HG02938 (cell line): ENCODE results near the gene KLHL21.
"Not testable (repeated sequence)": the region's sequence is repeated elsewhere in the genome, so short reads cannot be mapped to it uniquely, and the experiment has no call there.

ENCODE experiments used
- ATAC-seq: cut with Tn5 transposase; IDR thresholded peaks from one replicate; pipeline ENCODE4 v1.9.1; 2021; ENCODE audit warnings: mild to moderate bottlenecking, moderate library complexity; ENCODE audit not compliant: unreplicated experiment

The KLHL21 gene

DNA sequence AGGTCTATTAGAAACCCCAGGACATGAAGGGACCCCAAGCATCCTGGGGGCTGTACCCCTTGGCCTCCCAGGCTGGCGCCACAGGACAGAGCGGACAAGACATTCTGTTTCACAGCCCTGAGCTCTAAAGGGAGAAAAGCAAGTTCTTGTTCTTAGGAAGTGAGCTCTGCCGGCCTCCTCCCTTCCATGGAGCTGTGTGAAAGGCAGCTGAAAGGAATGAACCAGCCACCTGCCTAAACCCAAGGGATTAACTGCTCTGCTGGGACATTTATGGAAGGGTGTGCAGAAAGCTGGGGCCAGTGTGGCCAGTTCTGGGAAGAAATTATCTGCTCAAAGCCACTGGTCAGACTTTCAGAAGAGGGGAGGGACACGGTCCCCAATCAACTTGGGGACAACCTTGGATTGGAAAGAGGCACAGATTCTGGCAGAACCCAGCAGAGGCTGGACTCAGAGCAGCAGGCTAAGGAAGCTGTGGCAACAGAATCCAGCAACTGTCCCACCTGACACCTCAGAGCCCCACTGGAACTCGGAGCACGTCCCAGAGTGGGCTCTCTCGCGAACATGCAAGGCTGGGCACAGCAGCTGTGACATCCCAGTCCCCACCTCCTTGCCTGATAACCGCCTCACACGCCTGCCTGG is 2.1 kb downstream of the KLHL21 start:
- ATAC-seq = no peak

DNA sequence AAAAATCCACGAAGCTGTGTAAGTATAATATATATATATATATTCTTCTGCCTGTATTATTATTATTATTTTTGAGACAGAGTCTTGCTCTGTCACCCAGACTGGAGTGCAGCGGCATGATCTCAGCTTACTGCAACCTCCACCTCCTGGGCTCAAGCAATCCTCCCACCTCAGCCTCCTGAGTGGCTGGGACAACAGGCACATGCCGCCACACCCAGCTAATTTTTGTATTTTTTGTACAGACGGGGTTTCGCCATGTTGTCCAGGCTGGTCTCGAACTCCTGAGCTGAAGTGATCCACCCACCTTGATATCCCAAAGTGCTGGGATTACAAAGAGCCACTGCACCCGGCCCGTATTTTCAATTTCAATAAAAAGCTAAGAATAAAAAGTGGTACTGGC is 2.7 kb downstream of the KLHL21 start:
- not testable (repeated sequence) for ATAC-seq

DNA sequence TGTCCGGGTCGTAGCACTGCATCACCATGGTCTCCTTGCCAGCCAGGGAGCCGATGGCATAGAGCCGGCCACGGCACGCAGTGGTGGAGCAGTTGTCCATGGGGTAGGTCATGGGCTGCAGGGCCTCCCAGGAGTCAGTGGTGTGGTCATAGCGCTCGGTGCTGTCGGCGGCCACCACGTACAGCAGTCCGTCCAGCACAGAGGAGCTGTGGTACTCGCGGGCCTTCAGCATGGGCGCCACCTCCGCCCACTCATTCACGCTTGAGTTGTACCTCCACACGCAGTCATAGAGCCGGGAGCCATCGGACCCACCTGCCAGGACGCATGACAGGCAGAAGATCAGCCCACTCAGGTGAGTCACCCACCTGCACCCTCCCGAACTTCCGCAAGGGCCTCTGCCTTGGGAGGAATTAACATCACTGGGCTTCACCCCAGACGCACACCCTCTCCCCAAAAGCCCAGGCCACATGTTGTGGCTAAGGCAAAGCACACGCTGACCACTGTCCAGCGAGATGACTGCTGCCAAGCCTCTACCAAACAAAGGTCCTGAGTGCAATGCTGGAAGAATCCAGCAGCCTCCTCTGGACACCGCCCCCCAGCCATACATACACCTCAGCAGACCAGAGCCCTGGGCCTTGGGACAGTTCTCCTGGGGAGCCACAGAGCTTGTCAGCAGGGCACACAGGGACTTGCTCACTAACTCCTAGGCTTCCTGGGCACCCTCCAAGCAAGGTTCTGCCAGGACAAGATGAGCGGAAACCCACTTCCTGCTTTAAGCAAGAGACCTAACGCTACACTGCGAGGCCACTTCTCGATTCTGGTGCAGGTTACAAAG is 3.3 kb downstream of the KLHL21 start:
- ATAC-seq = no peak

DNA sequence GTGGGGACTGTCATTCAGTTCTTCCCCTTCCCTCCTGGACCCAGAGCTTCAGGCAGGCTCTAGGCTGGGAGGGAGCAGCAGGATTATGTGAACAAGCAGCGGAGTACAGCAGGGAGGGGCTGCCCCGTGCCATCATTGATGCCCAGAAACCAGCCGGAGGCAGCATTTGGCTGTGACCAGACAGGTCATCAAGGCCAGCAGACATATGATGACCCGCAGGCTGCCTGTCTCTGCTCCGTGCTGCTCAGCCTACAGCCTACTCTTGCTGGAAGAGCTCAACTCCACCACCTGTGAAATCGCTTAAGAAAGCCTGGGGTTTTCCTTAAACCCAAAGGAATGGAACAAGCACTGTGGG is 4.9 kb downstream of the KLHL21 start:
- ATAC-seq = no peak

DNA sequence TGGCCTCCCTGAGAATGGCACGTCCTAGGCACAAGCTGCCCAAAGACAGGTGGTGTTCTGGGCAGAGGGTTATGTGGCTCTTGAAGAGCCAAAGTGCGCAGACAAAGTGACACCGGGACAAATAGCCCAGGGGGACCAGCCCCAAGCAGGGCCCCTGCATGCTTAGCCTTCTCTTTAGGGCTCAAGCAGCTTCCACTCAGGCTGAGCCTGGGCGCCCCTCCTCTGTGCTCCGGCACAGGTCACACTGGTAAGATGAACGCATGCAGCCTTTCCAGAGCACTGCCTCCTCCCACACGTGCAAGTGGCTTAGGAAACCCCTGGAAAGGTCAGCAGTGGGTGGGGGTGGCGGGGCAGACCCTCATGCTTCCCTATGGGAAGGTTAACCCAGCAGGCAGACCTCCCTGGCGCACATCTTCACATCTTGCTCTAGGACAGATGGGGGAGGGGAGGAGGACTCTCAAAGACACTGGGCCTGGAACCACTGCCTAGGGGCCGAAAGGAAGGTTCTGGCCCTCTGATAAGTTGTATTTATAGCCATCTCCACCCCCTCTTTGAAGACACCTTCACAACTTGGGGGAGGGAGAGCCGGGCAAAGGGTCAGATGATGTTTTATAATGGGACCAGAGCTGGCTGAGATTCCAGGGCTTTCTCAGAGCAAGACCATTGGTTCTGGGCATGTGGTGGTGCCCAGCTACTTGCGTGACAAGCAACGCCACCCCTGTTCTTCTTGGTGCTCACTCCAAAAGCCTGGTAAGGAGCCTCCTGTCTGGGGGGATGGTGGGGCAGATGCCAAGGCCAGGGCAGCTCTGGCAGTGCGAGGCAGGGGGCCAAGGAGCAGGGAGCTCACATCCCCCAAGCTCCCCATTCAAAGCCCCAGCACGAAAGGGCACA is 5.5 kb downstream of the KLHL21 start:
- no peak for ATAC-seq

DNA sequence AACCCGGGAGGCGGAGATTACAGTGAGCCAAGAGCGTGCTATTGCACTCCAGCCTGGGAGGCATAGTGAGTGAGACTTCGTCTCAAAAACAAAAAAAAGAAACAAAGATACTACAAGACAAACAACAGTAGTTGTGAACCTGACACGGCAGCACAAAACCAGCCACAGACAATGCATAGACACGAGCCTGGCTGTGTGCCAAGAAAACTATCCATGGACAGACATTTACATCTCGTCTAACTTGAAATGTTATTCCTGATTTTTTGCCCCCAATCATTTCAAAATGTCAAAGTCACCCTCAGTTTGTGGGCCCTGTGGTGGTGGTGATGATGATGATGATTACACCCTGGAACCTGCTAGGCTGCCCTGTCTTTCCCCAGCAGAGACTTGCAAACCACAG is 6.3 kb downstream of the KLHL21 start:
- no peak for ATAC-seq

DNA sequence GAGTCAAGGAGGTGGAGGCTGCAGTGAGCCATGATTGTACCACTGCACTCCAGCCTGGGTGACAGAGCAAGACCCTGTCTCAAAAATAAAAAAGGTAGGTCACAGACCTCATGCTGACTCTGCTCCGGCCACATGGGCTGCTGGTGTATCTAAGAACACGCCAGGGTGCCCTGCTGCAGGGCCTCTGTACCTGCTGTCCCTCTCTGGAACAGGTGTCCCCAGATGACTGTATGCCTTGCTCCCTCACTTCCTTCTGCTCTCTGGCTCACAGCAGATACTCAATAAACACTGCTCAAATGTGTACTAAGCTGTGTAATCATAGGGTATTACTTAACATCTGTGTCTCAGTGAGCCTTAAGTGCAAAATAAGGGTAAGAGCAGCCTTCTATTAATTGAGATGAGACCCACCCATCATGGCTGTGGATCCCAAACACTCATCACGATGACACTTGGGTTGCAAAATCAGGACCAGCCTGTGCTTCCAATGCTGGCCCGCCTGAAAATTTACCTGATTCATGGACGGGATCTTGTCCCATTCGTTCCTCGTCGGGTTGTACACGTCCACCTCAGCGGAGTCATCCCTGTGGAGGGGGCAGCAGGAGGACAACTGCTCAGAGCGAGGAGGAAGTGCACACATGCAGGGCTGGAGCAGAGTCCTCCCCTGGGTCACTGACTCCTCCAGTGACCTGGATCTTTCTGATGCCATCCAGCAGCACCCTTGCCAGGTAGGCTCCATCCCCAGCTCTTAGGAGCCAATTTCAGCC is 7.5 kb downstream of the KLHL21 start:
- ATAC-seq = no peak

DNA sequence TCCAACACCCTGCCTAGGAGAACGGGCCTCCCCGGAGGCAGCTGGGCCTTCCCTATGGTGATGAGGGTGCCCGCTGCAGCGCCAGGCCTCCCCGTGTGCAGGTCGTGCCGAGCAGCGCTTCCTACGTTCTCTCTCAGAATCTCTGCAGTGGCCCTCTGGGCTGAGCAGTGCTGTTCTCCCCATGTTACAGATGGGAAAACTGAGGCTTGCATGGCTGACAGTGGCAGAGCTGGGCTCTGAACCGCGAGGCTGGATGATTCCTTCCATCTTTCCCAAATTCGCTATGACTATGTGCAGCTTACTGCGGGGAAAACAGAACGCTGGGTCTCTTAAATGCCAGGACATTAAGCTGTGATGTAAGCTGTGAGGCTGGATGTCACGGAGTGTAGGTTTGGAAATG is 8.9 kb downstream of the KLHL21 start:
- no peak for ATAC-seq

DNA sequence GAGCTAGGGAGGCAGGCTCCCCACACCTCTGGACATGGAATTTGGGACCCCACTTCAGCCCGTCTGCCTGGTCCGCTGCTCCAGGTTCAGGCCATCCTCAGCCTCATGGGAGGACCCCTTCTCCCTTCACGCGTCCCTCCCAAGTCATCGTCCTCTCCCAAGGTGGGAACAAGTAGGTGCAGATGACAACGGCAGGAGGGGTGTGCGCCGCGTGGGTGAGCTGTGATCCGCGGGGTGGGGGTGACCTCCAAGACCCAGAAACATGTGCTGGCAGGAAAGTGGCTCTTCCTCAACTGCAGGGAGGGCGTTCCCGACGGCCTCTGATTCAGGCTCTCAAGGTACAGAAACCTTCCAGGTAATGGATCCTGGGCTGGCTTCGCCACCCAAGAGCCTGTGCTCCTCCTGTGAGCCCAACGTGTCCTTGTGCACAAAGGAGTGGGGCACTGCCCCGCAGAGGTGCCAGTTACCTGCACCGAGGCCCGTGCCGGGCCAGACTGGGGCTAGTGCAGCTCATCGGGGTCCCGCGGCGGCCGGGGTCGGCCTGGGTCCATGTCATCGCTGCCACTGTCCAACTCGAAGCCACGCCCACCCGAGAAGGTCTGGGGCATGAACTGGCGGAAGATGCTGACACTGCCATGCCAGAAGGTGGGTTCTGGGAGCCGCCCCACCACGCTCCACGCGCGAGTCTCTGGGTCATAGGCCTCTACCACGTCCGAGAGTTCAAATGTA is 9.6 kb downstream of the KLHL21 start:
- ATAC-seq = no peak

DNA sequence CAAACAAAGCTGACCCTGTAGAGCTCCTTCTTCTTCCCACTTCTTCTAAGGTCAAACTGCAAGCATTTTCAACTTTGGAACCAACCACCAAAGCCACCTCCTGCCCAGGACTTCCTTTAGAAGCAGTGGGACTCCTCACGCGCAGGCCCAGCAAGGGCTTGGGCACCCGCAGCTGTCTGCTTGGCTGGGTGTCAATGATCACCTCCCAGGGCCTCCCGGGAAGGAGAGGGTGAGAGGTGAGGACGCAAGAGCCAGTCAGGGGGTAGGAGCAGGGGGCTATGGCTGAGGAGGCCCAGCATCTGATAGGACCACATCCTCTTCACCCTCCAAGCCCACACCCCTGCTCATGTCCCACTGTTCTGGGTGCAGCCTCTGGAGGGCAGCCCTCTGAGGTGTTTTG is 10.2 kb downstream of the KLHL21 start:
- no peak for ATAC-seq

DNA sequence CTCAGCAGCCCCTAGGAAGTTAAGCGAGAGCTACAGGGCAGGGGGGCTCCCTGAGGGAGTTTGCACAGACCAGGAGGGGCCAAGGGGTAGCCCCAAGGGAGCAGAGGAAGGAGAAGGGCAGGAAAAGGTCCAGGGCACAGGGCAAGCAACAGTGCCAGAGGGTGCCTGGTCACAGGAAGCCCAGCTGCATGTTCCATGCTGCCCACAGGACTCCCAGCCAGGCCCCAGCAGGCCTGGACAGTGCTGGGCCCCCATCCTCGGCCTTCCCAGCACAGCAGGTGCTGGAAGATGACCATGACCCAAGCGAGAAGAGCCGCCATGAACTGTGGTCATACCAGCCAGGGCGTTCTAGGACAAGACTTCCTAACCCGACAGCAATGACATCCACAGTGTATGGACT is 11.0 kb downstream of the KLHL21 start:
- ATAC-seq = no peak

DNA sequence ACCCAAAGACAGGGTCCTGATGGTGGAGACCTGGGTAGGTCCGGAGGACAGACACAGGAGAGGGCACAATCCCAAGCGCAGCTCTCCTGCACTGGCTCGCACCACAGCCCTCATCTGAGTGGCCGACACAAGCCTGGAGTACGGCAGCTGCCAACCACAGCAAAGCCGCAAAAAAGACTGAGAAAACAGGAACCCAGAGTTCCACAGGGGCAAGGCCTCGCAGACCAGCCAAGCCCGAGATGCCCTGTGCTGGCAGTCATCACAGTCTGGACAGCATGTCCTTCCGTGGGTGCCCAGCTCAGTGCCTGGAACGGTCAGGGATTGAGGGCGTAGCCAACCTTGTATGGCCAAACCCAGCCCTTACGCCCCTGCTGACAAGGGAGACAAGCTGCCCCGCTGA is 11.4 kb downstream of the KLHL21 start:
- no peak for ATAC-seq

DNA sequence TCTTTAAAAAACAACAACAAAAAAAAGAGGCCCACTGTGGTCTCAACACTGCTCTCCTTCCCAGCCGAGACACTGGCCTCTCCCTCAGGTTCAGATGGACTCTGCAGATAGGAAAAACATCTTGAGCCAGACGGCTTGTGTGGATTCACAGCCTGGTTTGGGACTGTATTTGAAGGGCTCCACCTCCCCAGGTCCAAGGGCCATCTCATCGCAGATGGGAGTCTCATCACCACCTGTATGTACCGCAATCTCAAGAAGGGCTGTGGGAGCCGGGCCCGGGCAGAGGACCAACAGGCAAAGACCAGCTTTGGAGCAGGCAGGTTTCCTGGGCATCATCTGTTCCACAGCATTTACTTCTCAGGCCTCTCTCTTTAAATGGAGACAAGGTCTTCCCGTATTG is 12.6 kb downstream of the KLHL21 start:
- no peak for ATAC-seq

DNA sequence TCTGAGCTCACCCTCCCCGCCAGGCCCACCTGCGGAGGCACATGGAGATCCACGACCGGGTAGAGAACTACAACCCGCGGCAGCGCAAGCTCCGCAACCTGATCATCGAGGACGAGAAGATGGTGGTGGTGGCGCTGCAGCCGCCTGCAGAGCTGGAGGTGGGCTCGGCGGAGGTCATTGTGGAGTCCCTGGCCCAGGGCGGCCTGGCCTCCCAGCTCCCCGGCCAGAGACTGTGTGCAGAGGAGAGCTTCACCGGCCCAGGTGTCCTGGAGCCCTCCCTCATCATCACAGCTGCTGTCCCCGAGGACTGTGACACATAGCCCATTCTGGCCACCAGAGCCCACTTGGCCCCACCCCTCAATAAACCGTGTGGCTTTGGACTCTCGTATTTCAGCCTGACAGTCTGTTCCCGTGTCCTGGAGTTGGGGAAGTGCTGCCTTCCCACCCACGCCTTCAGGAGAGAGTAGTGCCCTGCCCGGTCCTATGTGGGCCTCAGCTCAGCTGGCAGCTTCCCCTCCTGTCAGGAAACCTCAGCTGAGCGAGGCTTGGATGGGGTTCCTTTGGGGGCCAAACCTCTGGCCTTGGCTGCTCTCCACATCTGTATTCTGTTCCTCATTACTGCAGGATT is 13.7 kb downstream of the KLHL21 start:
- no peak for ATAC-seq

DNA sequence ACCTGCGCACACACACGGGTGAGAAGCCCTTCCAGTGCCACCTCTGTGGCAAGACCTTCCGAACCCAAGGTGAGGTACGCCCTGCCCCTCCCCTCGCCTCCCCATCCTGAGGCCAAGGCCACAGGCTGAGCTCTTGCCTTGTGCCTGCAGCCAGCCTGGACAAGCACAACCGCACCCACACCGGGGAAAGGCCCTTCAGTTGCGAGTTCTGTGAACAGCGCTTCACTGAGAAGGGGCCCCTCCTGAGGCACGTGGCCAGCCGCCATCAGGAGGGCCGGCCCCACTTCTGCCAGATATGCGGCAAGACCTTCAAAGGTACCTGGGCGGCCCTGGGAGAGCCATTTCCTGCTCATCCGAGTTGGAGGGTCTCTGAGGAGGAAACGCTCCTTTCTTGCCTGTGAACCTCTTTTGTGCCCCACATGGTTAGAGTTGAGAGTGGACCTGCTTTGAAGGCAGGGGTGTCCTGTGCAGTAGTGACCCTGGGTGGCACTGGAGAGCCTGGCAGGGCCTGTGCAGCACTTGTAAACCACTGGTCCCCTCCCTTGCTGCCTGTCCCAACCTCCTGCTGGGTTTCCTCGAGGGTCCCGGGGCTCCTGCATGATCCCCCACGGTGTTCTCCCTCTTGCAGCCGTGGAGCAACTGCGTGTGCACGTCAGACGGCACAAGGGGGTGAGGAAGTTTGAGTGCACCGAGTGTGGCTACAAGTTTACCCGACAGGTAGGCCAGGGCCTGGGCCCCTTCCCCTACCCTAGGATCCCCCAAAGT is 14.4 kb downstream of the KLHL21 start:
- ATAC-seq = no peak

DNA sequence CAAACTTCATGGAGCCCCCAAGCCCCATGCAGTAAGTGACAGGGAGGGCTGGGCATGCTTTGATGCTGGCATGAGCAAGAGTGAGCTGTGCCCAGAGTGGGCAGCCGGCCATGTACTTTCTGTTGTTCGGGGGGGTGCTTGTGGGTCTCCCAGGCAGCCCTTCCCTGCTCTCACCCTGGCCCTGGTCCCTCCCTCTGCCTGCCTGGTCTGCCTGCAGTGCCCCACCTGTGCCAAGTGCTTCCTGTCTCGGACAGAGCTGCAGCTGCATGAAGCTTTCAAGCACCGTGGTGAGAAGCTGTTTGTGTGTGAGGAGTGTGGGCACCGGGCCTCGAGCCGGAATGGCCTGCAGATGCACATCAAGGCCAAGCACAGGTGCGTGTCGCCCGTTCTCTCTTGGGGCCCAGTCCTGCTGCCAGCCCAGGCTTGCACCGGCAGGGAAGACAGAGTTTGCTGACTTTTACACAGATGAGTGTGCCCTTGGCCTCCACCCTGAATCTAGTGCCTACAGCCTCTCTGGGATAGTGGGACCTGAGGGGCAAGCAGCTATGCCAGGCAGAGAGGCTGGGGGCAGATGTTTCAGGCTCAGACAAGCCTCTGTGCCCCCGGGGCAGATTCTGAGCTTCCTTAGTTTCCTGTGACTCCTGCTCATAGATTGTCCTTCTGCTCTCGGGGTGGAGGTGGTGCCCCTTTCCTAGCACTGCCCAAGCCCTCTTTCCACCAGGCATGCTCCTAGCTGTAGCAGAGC is 15.2 kb downstream of the KLHL21 start:
- ATAC-seq = no peak

DNA sequence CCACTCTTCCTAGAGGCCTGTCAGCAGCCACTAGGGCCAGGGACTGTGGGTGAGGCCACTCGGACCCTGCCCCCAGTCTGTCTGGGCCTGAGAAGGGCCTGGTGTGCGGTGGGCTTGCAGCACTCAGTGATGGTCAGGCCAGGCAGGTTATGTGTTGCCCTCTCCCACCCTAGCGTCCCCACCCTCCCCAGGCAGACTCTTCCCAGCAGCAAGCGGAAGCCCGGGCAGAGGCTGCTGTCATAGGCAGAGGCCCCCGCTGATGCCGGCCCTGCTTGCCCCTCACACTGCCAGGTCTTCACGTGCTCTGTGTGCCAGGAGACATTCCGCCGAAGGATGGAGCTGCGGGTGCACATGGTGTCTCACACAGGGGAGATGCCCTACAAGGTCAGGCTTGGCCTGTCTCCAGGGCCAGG is 16.3 kb downstream of the KLHL21 start:
- ATAC-seq = no peak

DNA sequence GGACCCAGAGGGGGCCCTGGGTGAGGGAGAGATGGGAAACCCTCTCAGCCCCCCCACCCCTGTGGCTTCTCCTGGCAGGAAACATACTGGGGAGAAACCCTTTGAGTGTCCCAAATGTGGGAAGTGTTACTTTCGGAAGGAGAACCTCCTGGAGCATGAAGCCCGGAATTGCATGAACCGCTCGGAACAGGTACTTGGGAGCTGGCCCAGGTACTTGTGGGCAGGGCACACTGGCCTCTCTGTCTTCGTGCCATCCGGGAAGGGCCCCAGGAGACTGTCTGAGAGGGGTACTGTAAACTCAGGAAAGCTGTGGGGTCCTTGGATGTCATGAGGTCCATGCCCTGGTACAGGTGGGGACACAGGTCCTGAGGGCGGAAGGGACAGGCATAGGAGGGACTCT is 16.8 kb downstream of the KLHL21 start:
- no peak for ATAC-seq
